K562 (cell line): ENCODE measurements around the gene CTCF. TPM values are rescaled to one million over a fixed set of nuclear protein-coding genes. Genes with fewer than 3 reads are reported as not detected.
A peak's percentile ranks its signal among the peaks of the same experiment; 100 is the strongest.

Experiments used
- ATAC-seq: fragments of 200-7000 bp; cut with Tn5 transposase; 3 replicates; pipeline ENCODE4 v1.9.1; 2020; ENCODE audit warnings: moderate library complexity
- BruUV-seq: library from RNA; stranded (reverse); fragments of 400-500 nt; replicated peaks from 2 replicates; lab custom pipeline; 2021; lab: Mats Ljungman, UMichigan
- CTCF ChIA-PET: fragments of 300-600 bp; formaldehyde crosslinking; extraction: SDS; loops from one replicate; lab custom pipeline; 2021; ENCODE audit warnings: low intra/inter-chr PET ratio; lab: Yijun Ruan, JAX
- POLR2A ChIA-PET: fragments of 300-600, 350-650 bp; sonication (Branson Sonifier 250); formaldehyde crosslinking; extraction: SDS; loops from one replicate; lab custom pipeline; 2021; ENCODE audit warnings: antibody characterized with exemption, inconsistent platforms; lab: Yijun Ruan, JAX
- DNase-seq, 4 experiments: peaks; one replicate each; pipeline versions ENCODE4 v3.0.0 to v3.0.0-alpha.2; 2011 to 2018; ENCODE audit warnings: low spot score in 3 of 4, mixed read lengths in 3 of 4; ENCODE audit errors: extremely low read depth in 1 of 4
- FAIRE-seq: peaks from 2 replicates; lab custom pipeline; 2011; peaks lifted over from hg19 to GRCh38; lab: Jason Lieb, UNC
- H2AFZ ChIP-seq: 2 replicates; pipeline ENCODE4 v1.6.0; 2011; ENCODE audit warnings: low read depth, low read length, control low read depth, inconsistent platforms
- H3K27ac ChIP-seq: fragments of 200-600 bp; 3 replicates; pipeline ENCODE4 v1.8.0; 2011; ENCODE audit warnings: low read depth, mild to moderate bottlenecking, control low read depth, inconsistent platforms, low read length, moderate library complexity, mixed read lengths; ENCODE audit errors: extremely low read depth
- H3K27me3 ChIP-seq, 2 experiments: fragments of 300-600 bp in 1 of 2; 2 replicates in 1 of 2; 3 replicates in 1 of 2; pipeline versions ENCODE4 v1.6.0 to v1.8.0; 2011; ENCODE audit warnings: inconsistent platforms in 2 of 2, low read length in 2 of 2, mild to moderate bottlenecking in 1 of 2, mixed read lengths in 1 of 2, moderate library complexity in 1 of 2; ENCODE audit not compliant: control insufficient read depth in 2 of 2, insufficient read depth in 2 of 2
- H3K36me3 ChIP-seq: fragments of 300-600 bp; 3 replicates; pipeline ENCODE4 v1.8.0; 2011; ENCODE audit warnings: mild to moderate bottlenecking, low read length, inconsistent platforms; ENCODE audit not compliant: control insufficient read depth, insufficient read depth
- H3K4me1 ChIP-seq, 2 experiments: fragments of 200-600 bp in 1 of 2; replicated peaks in 1 of 2; 2 replicates in 1 of 2; 3 replicates in 1 of 2; pipeline versions ENCODE4 v1.5.1 to v1.8.0; 2011; ENCODE audit warnings: inconsistent platforms in 2 of 2, low read length in 2 of 2, mild to moderate bottlenecking in 1 of 2, mixed read lengths in 1 of 2, moderate library complexity in 1 of 2; ENCODE audit not compliant: control insufficient read depth in 2 of 2, insufficient read depth in 2 of 2
- H3K4me2 ChIP-seq: 2 replicates; pipeline ENCODE4 v1.6.1; 2011; ENCODE audit warnings: low read length, control low read depth, inconsistent platforms, mixed read lengths; ENCODE audit not compliant: insufficient read depth
- H3K4me3 ChIP-seq: fragments of 200-600 bp; sonication (generic), shearing (Covaris generic); 2 replicates; pipeline ENCODE4 v1.5.1; 2016; ENCODE audit warnings: control low read depth, inconsistent platforms
- H3K79me2 ChIP-seq: fragments of 200-600 bp; 3 replicates; pipeline ENCODE4 v1.8.0; 2011; ENCODE audit warnings: low read length, inconsistent platforms; ENCODE audit not compliant: control insufficient read depth, insufficient read depth
- H3K9ac ChIP-seq, 2 experiments: 2 replicates each; pipeline versions ENCODE4 v1.6.0 to v1.6.1; 2011; ENCODE audit warnings: low read depth in 2 of 2, low read length in 2 of 2, control low read depth in 1 of 2, inconsistent platforms in 1 of 2, mild to moderate bottlenecking in 1 of 2, mixed read lengths in 1 of 2; ENCODE audit not compliant: insufficient read depth in 1 of 2
- H3K9me1 ChIP-seq: one replicate; pipeline ENCODE4 v1.6.0; 2011; ENCODE audit warnings: inconsistent platforms, mild to moderate bottlenecking, low read length, moderate library complexity; ENCODE audit not compliant: control insufficient read depth, insufficient read depth
- H3K9me3 ChIP-seq: replicated peaks from 2 replicates; pipeline ENCODE4 v1.5.1; 2011; ENCODE audit warnings: low read depth, low read length, inconsistent platforms; ENCODE audit not compliant: control insufficient read depth, insufficient read depth
- H4K20me1 ChIP-seq: replicated peaks from 2 replicates; pipeline ENCODE4 v1.6.1; 2011; ENCODE audit warnings: low read length, inconsistent platforms, mixed read lengths; ENCODE audit not compliant: control insufficient read depth, insufficient read depth
- RBFOX2 ChIP-seq: fragments of 200-400 bp; formaldehyde crosslinking; IDR thresholded peaks from 2 replicates; pipeline ENCODE4 v1.6.1; 2017; ENCODE audit warnings: low read depth, mild to moderate bottlenecking, low read length, moderate library complexity
- TRIM28 ChIP-seq: fragments of 450-650 bp; IDR thresholded peaks from 2 replicates; pipeline ENCODE4 v1.6.1; 2017
- WGBS: fragments of 100-300 bp; shearing (Covaris generic); methylation state at CpG from one replicate; pipeline ENCODE4 v1.1.6; 2016; ENCODE audit warnings: low coverage, mixed read lengths; ENCODE audit not compliant: insufficient coverage; ENCODE audit errors: missing lambda C conversion rate; 5-methylcytosine and 5-hydroxymethylcytosine counted together
- in situ Hi-C: fragments of 300-500 bp; cut with MboI; formaldehyde crosslinking; loops from 4 replicates; pipeline ENCODE4 v1.15.0; 2018; ENCODE audit warnings: inconsistent platforms, mixed read lengths
- intact Hi-C: fragments of 100-400 bp; cut with micrococcal nuclease; formaldehyde crosslinking; loops from 2 replicates; pipeline ENCODE4 v1.14.2; 2022
- polyA plus RNA-seq, 8 experiments: library from polyadenylated mRNA; depleted of rRNA in 4 of 8; stranded (reverse) in 5 of 8; unstranded in 3 of 8; fragments of >200 nt; fragmentation: Nextera tagmentation in 2 of 8; fragmentation: Illumina TruSeq in 1 of 8; extraction: Ambion mirVana in 2 of 8; extraction: Trizol in 1 of 8; gene quantifications; 2 replicates each; pipeline versions ENCODE4 v1.2.1 to v1.2.3, GENCODE V29; 2011 to 2014; ENCODE audit warnings: inconsistent platforms in 1 of 8, missing spikeins in 1 of 8
- total RNA-seq, 7 experiments: library from RNA; depleted of rRNA in 6 of 7; stranded (reverse); fragments of >200 nt in 6 of 7; fragmentation: Illumina TruSeq in 2 of 7; extraction: Trizol in 2 of 7; gene quantifications; 2 replicates each; pipeline versions ENCODE4 v1.2.1 to v1.2.3, GENCODE V29; 2011 to 2021; ENCODE audit warnings: low replicate concordance in 1 of 7
- TF ChIP-seq, protein P1 (sequence below): sonication (generic); formaldehyde crosslinking; IDR thresholded peaks from 2 replicates; pipeline ENCODE4 v1.8.0; 2022; ENCODE audit warnings: missing genetic modification reagents, mild to moderate bottlenecking, moderate library complexity, borderline replicate concordance

Gene CTCF
- total and polyA plus RNA-seq, 9 of the 15 experiments (the other 6 are each of a cell fraction or from before 2014, with no cell fraction given), result 7.8 to 49.2 (median 33.9) TPM

DNA sequence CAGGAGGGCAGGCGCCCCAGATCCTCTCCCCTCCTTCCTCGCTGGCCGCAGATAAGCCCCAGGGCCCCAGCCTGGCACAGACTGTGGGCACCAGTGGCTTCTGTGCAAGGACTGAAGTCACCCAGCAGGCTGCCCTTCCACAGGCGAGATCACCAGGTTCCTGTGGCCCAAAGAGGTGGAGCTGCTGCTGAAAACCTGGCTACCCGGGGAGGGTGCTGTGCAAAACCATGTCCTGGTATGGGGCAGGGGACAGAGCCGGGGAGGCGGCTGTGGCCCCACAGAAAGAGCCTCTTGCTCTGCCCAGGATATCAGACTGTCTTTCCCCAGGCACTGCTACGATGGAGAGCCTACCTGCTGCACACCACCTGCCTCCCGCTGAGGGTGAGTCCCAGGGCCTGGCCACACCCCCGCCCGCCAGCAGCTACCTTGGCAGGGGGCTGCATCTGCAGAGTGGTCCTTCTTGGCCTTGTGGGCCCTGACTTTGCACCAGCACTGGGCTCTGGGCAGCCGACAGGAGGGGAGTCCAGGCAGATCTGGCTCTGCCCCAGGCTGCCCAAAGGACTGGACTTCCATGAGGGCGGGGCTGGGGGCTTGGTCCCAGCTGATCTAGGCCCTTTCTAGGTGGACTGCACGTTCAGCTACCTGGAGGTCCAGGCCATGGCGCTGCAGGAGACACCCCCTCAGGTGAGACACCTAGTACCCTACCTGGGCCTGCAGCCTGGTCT lies 83.2 kb downstream of the CTCF start:
- ChIA-PET POLR2A (no interaction called here), CTCF (interaction anchor here (1.0 to 2.9 kb wide), 4 partner anchors 83 to 151 kb away, joined by 3 to 50 read pairs (median 18); partner anchors contain the start of gene CTCF)
- Histone ChIP-seq H3K4me2 (peak overlapping the region; percentile 60), H3K36me3 (no peaks in the 10 kb centered on the region), H3K9ac (no peak overlapping the region; a peak in 2 of 4 replicates), H3K27me3 (peaks cover 8 to 39% of the 10 kb centered on the region in 2 experiments; a peak in 4 of 5 replicates), H3K9me1 (no peaks in the 10 kb centered on the region), H3K79me2 (no peaks in the 10 kb centered on the region), H3K27ac (no peak overlapping the region), H3K9me3 (no peaks in the 10 kb centered on the region), H2AFZ (peak overlapping the region; percentile 73; the same call in 1 of the 2 replicates), H3K4me3 (no peak overlapping the region), H3K4me1 (peaks cover 0 to 55% of the 10 kb centered on the region in 2 experiments; a peak in 3 of 5 replicates), H4K20me1 (no peaks in the 10 kb centered on the region; the same call in 1 of the 2 replicates)
- no peak for FAIRE-seq
- no peak for DNase-seq
- in situ Hi-C loops, result no loop called here
- no peak for ATAC-seq
- BruUV-seq, result no TSS peak
- WGBS, result 55% methylated on average over 11 of the region's 15 CpGs
- TF ChIP-seq TRIM28 (no peak), RBFOX2 (peak; percentile 7; the same call in 1 of the 2 replicates)
- TF ChIP-seq, protein P1, sequence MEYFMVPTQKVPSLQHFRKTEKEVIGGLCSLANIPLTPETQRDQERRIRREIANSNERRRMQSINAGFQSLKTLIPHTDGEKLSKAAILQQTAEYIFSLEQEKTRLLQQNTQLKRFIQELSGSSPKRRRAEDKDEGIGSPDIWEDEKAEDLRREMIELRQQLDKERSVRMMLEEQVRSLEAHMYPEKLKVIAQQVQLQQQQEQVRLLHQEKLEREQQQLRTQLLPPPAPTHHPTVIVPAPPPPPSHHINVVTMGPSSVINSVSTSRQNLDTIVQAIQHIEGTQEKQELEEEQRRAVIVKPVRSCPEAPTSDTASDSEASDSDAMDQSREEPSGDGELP (CRISPR knock-in tag), result 0 out of 2 replicates have a peak, but pooled peaks have one; percentile 39
- intact Hi-C loops, result no loop called here
